HG03442 (cell line): ENCODE data around the gene ZNF554.

Source experiments
- ATAC-seq: cut with Tn5 transposase; IDR thresholded peaks from one replicate; pipeline ENCODE4 v1.9.1; 2021; ENCODE audit warnings: mild to moderate bottlenecking, moderate library complexity; ENCODE audit not compliant: unreplicated experiment

The ZNF554 gene

DNA sequence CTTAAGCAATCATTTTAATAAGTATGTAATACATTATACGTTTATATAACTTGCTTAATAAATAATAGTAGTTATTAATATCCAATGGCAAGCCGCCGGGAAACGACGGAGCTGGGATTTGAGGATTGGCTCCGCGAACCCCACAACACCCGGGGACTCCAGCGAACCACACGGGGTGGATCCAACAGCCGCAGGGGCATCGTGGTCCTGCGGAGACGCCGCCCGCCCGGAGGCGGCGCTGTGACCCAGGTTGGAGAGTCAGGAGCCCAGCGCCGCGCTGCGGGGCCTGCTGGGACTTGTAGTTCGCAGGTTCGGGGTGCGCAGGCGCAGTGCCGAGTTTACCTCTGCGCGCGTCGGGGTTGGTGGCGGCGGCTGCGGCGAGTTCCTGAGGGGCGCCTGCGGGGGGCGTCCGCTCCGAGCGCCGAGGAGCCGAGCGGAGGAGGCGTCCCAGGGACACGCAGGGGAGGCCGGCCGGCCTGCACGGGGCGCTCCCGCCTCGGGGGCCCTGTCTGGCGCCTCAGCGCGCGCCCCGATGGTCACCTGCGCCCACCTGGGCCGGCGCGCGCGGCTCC lies at the start of gene ZNF554:
ZNF554 (plus strand) TSS at position 329 of the 572 bp plus-strand sequence; CDS start at position 533, 204 bp downstream.
- ATAC-seq = peak; percentile 89

DNA sequence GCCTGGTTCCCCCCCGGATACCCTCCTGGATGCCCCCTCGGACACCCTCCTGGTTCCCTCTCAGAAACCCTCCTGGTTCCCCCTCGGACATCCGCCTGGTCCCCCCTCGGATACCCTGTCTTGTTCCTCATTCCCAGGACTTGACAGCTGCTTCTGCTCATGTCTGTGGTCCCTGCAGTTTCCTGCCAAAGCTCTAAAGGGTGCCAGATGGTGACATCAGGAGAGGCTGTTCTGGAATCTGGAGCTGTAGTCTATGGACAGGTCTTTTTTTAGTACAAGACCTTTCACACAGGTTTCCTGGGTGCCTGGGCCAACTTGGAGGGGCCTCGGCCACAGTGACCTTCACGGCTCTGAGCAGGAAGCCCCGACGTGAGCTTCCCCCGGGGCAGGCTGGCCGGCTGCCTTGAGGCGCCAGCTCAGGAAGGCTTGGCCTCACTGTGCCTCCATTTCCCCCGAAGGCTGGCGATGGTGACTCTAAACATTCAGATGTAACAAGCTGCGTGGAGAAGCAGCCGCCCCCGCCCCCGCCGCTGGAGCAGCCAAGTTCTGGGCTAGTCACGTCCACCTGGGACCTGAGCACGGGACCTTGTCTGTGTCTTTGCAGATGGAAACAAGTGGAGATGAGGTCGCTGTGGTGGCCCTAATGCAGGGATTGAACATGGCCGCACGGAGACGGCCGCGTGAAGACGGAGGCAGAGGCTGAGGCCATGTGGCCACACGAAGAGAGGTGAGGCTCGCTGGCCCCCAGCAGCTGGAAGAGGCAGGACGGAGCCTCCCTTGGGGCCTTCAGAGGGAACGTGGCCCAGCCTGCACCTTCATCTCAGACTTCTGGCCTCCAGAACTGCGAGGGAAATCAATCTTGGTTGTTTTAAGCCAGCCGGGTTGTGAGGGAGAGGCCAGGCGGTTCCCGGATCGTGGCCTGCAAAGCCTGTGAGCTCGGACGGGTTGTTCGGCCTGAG lies 49.3 kb upstream of the ZNF554 start:
- ATAC-seq = no peak

DNA sequence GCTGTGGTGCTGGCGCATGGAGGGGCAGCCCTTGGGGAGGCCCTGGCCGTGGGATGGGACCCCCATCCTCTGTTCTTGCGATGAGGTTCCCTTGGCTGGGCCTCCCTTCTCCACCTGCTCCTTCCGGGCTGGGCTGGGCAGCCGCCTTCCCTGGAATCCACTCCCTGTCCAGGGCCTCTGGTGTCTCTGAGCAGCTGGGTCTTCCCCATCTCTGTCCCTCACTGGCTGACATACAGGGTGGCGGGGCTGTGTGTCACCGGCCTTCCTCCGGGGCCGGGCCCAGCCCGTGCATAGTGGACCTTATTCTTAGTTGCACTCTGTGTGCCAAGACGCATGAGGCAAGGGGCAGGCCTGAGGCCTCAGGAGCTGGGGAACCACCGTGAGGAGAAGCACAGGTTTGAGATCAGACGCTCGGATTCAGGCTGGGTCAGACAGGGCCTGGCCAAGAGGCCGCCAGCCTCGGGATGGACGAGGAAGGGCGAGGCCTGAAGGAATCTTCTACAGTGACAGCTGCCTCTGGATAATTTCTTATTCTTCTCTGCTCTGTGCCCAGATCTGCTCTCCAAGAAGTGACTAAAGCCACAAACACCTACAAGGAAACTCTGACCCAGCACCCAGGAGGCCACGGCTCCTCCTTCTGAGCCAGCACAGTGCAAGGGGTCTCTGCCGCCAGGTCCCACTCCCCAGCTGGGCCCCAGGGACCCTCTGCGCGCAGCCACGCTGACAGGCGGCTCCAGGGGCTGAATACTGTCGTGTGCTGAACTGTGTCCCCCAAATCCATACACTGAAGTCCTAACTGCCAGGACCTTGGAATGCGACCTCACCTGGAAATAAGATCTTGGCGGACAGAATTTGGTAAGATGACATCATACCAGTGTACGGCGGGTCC lies 47.6 kb upstream of the ZNF554 start:
- no peak for ATAC-seq

DNA sequence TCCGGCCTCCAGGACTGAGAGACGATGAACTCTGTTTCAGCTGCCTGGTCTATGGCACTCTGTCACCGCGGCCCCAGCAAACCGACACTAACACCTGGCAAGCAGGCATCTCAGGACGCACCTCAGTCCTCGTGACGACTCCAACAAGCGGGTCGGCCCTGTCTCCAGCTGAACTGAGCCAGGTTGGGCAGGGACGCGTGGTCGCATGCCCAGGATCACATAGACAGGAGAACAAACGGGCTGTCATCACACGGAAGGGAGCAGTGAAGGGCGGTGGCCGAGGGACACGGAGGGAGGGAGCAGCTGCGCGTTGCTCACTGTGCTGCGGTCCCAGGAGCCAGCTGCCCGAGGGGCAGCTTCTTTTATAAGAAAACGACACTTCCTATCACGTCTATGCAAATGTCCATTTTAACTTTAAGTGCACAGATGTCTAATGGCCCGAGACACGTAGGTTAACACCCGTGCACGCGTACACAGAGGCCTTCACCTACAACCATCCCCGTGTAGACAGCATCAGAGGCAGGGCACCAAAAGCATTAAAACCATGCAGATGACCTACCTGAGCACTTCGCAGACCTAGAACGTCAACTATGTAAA lies 45.5 kb upstream of the ZNF554 start:
- no peak for ATAC-seq

DNA sequence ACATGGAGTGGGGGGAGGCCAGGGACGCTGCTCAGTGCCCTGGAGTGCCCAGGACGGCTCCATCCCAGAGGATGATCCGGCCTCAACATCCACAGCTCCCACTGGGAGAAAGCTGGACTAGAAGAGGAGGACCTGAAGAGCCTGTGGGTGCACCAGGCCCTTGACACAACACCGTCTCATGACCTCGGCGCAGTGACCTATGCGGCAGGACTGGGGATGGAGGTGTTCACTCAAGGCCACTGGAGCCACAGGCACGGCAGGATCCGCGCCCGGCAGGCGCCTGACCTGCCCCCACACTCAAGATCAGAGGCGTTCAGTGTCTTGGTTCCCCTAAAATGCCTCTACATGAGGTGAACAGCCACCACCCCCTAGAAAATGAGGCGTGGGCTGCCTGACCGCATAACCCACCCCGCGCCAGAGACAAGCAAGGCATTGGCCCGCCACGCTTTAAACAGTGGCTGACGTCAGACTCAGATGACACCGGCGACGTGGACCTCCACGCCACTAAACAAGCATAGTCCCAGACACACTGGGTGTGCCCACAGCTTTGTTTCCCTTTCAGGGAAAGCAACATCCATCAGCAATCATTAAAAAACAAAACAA lies 44.6 kb upstream of the ZNF554 start:
- ATAC-seq = no peak

DNA sequence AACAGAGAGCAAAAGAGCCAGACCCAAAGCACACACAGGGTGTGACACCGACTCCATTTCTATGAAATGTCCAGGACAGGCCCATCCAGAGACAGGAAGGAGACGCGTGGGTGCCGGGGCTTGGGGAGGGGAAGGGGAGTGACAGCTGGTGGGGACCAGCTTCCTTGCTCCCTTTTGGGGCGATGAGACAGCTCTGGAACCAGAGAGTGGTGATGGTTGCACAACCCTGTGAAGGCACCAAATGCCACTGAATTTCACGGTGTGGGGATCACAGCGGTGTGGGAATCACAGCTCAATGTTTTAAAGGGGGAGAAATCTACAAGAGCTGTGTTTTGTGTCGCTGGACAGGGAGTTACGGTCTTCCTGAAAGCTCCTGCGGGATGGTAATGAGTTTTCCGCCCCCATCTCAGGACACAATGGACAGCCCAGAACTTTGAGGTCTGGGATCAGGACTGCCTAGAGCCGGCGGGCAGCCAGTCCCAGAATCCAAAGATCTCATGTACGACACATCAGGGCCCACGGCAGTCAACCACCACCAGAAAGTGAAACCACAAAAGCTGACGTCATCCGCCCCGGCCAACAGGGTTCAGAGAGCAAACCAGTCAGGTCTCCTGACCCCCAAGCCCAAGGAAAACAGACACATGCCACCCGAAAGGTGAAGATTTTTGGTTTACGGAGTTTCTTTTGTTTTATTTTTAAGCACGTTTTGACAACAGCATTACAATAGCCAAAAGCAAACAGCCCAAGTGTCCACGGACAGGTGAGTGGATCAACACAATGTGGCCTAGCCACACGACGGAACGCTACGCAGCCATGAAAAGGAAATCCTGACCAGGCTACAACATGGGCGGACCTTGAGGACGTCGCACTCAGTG lies 43.9 kb upstream of the ZNF554 start:
- no peak for ATAC-seq

DNA sequence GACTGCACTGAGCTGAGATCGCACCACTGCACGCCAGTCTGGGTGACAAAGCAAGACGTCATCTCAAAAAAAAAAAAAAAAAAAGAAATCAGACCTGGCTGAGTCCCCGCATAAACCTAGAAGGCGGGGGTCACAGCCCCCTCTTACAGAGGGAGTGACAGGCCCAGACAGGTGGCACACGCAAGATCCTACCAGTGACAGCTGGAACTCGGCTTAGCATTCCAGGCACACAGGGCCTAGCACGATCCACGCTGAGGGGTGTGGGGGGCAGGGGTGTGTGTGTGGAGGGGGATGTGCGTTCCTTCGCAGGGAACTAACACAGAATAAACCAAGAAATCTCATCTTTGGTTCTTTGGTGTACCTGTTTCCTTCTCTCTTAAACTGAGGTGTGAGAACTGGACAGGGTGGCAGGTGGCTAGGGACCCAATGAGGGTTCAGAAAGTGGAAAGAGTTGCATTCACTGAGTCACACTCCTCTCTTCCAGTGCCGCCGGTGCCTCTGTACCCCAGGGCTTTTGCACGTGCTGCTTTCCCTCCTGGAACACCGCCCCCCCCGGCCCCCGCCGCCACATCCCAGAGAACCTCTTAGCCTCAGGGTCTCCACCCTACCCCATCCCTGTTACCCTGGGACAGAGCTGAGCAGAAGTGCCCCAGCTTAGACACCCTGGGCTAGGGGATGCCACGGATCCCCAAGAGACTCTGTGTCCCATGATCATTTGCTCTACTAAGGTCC lies 41.5 kb upstream of the ZNF554 start:
- no peak for ATAC-seq

DNA sequence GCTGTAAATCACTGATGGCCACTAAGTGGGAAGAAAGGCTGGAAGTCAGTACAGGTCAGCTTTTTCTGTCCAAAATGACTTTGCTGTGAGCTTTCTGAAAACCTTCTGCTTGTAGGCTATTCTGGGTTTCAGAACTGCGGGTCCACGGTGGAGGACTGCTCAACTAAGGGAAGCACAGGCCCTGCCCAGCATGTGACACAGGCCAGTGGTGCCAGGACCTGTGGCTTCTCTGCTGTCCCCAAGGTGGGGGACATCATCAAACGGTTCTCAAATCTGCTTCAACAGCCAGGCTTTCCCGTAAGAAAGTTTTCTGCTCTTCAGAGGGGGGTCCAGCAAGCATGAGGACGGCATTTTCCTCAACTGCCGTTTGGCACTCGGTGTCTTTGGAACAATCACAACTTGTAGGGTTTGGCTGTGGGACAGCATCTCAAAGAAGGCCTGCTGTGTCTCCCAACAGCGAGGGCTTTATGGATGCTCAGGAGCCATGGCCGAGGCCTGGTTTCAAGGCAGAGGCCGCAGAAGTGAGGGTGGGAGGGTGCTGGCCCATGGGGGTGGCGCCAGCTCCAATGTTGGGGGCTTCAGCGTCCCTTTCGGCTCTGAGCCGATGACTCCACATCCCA lies 40.4 kb upstream of the ZNF554 start:
- no peak for ATAC-seq

DNA sequence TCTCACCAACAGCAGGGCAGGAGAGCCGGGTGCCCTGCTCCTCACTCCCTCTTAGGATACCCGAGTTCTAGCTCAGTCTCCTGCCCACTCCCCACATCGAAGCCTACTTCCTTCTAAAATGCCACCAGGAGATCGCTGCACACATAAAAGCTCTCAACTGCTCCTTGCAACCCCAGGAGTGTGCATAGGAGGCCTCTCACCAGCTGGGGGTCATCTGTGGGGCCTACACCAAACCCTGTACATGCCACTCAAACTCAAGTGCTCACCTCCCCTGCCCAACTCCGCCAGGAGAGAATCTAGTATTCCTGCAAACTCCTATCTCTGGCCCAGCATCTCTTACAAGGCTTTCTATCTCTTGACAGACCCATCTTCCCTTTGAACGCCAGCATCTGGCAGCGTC lies 39.4 kb upstream of the ZNF554 start:
- ATAC-seq = no peak

DNA sequence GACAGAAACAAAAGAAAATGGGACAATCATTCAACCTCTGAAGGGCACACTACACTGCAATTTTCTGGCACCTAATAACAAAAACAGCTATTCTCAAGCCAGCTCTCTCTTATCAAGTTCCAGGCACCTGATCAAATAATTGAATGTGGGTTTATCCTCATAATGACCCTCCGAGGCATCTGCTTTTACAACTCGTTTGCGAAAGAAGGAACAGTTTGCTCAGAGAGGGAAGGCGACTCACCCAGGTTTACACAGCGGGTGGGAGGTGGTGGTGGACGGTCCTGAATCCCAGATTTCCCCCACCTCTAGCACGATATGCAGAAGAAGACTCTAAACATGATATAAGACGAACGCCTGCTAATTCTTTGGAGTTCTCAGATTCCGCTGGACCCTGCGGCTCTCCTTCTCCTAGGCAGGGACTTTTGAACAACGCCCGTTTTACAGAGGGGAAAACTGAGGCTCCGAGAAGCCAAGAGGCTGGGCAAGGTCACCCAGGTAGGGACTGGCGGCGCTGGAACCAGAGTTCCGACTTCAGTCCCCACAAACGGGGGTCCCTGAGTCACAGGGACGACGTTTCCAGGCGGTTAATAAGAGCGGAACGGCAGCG lies 37.2 kb upstream of the ZNF554 start:
- ATAC-seq = no peak

DNA sequence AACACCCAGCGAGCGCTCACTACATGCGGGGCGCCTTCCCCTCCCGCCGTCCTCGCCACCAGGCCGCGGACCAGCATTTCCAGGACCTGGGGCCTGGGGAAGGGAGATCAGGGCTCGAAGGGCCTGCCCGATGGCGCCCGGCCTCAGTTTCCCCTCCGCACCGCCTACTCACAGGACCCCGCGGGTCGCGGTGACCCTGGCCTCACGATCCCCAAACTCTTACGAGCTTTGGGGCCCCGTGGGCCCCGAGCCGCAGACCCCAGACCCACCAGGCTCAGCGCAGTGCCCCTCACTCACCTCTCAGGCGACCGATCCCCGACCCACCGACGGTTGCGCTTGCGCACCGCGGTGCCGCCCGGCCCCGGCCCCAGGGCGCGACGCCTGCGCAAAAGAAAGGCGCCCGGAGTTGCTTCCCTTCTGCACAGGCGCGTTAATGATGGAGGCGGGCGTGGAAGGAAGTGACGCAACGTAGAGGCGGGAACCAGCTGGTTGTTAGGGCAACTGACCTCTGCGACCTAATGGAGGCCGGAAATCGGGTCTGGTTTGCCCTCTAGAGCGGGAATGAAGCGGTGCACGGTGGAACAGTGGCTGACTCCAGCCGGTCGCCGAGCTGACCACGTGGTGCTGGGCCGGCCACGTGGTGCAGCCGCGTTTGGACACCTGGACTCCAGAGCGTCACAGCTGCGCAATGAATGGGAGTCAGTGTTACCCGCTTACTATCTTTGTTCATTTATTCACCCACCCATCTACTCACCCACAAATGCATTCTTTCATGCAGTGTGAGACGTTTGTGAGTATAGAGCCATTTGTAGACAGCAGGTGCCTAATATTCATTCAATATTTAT lies 36.5 kb upstream of the ZNF554 start, which contains the start of gene SGTA:
SGTA (minus strand) TSS at position 338 of the 845 bp plus-strand sequence. CDS start 14,205 bp downstream, outside the sequence.
- ATAC-seq = peak; percentile 63

DNA sequence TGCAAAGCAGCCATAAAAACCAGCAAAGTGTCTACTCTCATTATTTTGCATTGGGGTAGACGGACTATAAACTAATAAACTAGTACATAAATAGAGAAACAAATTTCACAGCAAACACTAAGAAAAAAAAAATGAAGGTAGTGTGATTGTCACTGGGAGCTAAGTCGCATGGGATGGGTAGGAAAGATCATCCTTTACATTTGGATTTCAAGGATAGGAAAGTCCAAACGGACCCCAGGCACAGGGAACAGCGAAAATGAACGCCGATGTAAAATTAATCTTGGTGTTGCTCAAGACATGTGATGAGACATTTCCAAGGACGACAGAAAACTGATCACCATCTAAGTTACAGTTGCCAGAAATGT lies 35.9 kb upstream of the ZNF554 start:
- no peak for ATAC-seq

DNA sequence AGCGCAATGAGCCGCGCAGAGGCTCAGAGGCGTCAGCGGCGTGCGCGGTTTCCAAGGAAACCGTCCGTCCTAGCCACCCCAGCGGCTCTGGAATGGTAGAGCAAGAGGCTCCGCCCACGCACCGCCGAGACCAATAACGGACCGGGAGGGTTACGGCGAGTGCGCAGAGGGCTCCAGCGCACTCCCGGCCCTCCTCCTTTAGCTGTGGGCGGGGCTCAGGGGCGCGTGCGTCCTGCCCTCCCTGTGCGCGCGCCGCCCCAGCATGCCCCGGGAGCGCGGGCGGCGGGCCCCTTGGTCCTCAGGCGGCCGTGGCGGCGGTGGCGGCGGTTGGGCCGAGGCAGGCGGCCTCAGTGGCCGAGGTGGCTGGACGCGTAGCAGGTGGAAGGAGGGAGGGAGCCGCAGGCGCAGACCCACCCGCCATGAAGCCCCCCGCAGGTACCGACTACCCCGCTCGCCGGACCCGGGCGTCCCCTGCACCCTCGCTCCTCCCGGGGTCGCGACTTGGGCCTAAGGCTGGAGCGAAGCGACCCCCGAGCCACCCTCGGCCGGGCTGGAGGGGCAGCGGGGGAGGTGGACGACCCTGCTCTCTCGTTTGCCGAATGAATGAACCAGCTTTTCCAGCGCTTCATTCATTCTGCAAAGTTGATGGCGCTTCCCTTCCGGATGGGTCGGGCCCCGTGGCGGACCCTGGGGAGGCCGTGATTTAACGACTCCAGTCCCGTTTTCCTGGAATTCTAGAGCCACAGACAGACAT lies 34.2 kb upstream of the ZNF554 start, which contains the start of gene THOP1:
THOP1 (plus strand) TSS at position 260 of the 754 bp plus-strand sequence; CDS start at position 420, 160 bp downstream.
- peak; percentile 55 for ATAC-seq

DNA sequence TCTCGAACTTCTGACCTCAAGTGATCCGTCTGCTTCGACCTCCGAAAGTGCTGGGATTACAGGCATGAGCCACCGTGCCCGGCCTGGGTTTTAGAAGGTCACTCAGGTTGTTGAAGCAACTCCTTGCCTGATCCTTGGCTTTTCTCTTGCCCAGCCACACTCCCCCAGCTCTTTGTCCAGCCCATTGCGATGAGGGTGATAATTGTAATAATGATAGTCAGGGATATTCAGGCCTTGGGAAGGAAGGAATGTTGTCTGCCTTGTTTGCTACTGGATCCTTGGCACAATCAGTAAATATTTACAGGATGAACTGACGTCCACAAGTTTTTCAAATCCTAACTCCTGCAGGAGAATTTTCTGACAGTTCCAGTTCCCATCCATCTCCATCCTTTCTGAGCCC lies 32.6 kb upstream of the ZNF554 start:
- no peak for ATAC-seq

DNA sequence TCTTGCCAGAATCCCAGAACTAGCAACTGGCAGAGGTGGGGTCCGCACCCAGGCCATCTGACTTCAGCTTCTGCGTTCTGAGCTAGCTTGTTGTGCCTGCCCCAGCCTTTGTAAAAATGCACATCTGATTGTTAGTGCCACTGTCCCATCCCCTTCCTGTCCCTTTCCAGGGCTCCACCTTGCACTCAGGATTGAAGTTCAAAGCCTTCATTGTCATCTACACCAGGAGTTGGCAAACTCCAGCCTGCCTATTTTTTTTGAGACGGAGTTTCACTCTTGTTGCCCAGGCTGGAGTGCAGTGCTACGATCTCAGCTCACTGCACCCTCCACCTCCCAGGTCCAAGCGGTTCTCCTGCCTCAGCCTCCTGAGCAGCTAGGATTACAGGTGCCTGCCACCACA lies 31.4 kb upstream of the ZNF554 start:
- ATAC-seq = no peak

DNA sequence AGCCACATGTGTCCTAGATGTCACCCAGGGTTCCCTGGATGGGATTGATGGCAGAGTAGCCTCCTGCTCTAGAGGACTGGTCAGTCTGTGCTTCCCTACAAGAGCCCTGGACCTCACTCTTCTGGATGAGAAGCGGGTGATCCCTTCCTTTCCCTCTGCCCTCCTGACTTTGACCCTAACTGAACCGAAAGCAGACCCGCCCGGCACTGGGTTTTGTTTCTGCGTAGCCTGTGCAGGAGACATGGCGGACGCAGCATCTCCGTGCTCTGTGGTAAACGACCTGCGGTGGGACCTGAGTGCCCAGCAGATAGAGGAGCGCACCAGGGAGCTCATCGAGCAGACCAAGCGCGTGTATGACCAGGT lies 29.5 kb upstream of the ZNF554 start:
- no peak for ATAC-seq
